CD4-positive, alpha-beta T cell treated with Interleukin-1 beta for 1 hour (primary cell): ENCODE results near the gene AP2B1.
"Not testable (repeated sequence)": the region's sequence is repeated elsewhere in the genome, so short reads cannot be mapped to it uniquely, and the experiment has no call there.

ENCODE experiments used
- DNase-seq, 2 donors: peaks; one replicate each; pipeline ENCODE4 v3.0.0-alpha.2; 2020 to 2022

AP2B1 gene

GRCh38 chr17:35750526-35751395, 163.6 kb downstream of the AP2B1 start:
- no peak for DNase-seq

- not testable (repeated sequence) for DNase-seq
These were observed 164.4 kb downstream of the AP2B1 start for GRCh38 chr17:35751541-35751940.

GRCh38 chr17:35752471-35752870, 165.3 kb downstream of the AP2B1 start:
- no peak for DNase-seq

- DNase-seq = no peak
These were observed 166.0 kb downstream of the AP2B1 start, which contains the start of gene GAS2L2 for GRCh38 chr17:35752945-35753764. Gene GAS2L2, minus strand, starts transcription at chr17:35753239. Its CDS starts 389 bp downstream, at chr17:35752850.

GRCh38 chr17:35757243-35757642, 170.1 kb downstream of the AP2B1 start:
- DNase-seq = no peak

GRCh38 chr17:35760587-35760986, 173.5 kb downstream of the AP2B1 start, which contains the start of gene C17orf50:
Gene C17orf50, plus strand, starts transcription at chr17:35760887. Its CDS starts 55 bp downstream, at chr17:35760942.
- DNase-seq = no peak

GRCh38 chr17:35761601-35762000, 174.5 kb downstream of the AP2B1 start:
- no peak for DNase-seq

- DNase-seq = no peak
These were observed 176.6 kb downstream of the AP2B1 start for GRCh38 chr17:35763767-35764122.

GRCh38 chr17:35764123-35764991, 177.2 kb downstream of the AP2B1 start:
- DNase-seq = peak; percentile 89 to 90

- no peak for DNase-seq
These were observed 178.1 kb downstream of the AP2B1 start for GRCh38 chr17:35765086-35765710.

GRCh38 chr17:35765756-35766488, 178.8 kb downstream of the AP2B1 start:
- no peak for DNase-seq

- no peak for DNase-seq
These were observed 179.4 kb downstream of the AP2B1 start for GRCh38 chr17:35766489-35766877.

GRCh38 chr17:35766903-35767510, 179.9 kb downstream of the AP2B1 start:
- DNase-seq = peak; percentile 11 to 44

- no peak for DNase-seq
These were observed 181.7 kb downstream of the AP2B1 start for GRCh38 chr17:35768797-35769196.

GRCh38 chr17:35769895-35770486, 182.9 kb downstream of the AP2B1 start:
- no peak for DNase-seq

GRCh38 chr17:35773129-35773528, 186.0 kb downstream of the AP2B1 start:
- DNase-seq = no peak

- DNase-seq = no peak
These were observed 186.7 kb downstream of the AP2B1 start for GRCh38 chr17:35773679-35774425.

- DNase-seq = no peak
These were observed 187.4 kb downstream of the AP2B1 start for GRCh38 chr17:35774499-35774898.

GRCh38 chr17:35775039-35775438, 187.9 kb downstream of the AP2B1 start:
- DNase-seq = no peak

GRCh38 chr17:35775583-35775982, 188.5 kb downstream of the AP2B1 start:
- no peak for DNase-seq
